Measurements from ENCODE around the gene THSD7B.

The THSD7B gene

DNA sequence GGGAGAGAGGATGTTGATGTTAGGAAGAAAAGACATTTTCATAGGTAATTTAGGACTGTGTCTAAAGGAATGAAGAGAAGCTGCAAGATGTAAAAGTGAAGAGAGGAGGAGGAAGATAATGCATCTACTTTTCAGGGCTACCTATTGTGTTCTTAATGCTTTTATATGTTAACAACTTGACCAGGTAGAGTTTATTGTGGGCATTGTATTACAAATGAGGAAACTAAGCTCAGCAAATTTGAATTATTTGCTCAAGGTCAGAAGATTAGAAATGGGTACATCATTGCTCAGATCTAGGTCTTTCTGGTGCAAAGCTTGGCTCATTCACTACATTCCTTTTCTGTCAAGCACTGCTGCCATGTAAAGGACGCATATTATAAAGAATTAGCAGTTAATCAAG lies 441.7 kb downstream of the THSD7B start:
- no peak for DNase-seq
- no peaks in the 10 kb centered on the region for H3K36me3 Mint-ChIP-seq (ENCODE audit: low read depth)
- H3K9me3 Mint-ChIP-seq = no peaks in the 10 kb centered on the region
- H3K27ac Mint-ChIP-seq = no peak overlapping the region
- H3K27me3 Mint-ChIP-seq (ENCODE audit: low read depth, poor library complexity) = peaks cover 5% of the 10 kb centered on the region
- no peaks in the 10 kb centered on the region for H3K4me1 Mint-ChIP-seq
- H3K4me3 Mint-ChIP-seq = no peak overlapping the region
- TF ChIP-seq, protein P1, sequence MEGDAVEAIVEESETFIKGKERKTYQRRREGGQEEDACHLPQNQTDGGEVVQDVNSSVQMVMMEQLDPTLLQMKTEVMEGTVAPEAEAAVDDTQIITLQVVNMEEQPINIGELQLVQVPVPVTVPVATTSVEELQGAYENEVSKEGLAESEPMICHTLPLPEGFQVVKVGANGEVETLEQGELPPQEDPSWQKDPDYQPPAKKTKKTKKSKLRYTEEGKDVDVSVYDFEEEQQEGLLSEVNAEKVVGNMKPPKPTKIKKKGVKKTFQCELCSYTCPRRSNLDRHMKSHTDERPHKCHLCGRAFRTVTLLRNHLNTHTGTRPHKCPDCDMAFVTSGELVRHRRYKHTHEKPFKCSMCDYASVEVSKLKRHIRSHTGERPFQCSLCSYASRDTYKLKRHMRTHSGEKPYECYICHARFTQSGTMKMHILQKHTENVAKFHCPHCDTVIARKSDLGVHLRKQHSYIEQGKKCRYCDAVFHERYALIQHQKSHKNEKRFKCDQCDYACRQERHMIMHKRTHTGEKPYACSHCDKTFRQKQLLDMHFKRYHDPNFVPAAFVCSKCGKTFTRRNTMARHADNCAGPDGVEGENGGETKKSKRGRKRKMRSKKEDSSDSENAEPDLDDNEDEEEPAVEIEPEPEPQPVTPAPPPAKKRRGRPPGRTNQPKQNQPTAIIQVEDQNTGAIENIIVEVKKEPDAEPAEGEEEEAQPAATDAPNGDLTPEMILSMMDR (IDR thresholded peaks at IDR 0.05) = no peak

DNA sequence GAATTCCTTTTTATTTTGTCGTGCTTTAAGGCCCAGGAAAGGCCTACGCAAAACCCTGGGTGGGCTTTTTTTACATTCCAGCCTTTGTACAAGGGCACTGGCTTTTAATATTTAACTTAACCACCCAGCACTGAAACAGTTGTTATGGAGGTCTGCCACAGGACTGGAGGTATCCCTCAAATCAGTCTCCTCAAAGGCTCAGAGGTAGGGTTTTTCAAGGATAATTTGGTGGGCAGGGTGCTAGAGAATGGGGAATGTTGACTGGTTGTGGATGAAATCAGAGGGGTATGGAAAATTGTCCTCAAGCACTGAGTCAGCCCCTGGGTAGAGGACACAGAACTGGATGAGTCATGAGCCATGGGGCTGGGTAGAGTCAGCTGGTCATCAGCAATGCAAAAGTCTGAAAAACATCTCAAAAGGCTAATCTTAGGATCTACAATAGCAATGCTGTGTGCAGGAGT lies 443.1 kb downstream of the THSD7B start:
- Mint-ChIP-seq H3K27me3 (ENCODE audit: low read depth, poor library complexity) (peaks cover 5% of the 10 kb centered on the region), H3K4me1 (no peaks in the 10 kb centered on the region), H3K36me3 (ENCODE audit: low read depth) (no peaks in the 10 kb centered on the region), H3K9me3 (no peaks in the 10 kb centered on the region), H3K27ac (no peak overlapping the region), H3K4me3 (no peak overlapping the region)
- no peak for DNase-seq
- TF ChIP-seq, protein P1 (IDR thresholded peaks at IDR 0.05) = no peak

DNA sequence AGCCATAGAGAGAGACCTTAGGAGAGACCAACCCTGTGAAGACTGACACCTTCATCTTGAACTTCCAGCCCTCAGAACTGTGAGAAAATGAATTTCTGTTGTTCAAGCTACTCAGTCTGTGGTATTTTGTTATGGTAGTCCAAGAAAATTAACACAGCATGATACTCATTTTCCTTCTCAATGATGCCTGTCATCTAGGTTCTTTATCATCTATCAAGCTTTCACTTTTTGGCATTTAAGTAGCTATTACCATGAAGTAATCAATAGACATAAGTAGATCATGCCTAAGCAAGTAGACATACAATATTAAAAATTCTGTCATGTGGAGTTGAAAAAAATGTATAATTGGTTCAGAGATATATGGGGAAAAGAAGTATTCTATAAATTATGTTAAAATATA lies 444.7 kb downstream of the THSD7B start:
- Mint-ChIP-seq H3K9me3 (no peaks in the 10 kb centered on the region), H3K4me3 (no peak overlapping the region), H3K36me3 (ENCODE audit: low read depth) (no peaks in the 10 kb centered on the region), H3K4me1 (no peaks in the 10 kb centered on the region), H3K27me3 (ENCODE audit: low read depth, poor library complexity) (peaks cover 5% of the 10 kb centered on the region), H3K27ac (no peak overlapping the region)
- no peak for DNase-seq
- TF ChIP-seq, protein P1 (IDR thresholded peaks at IDR 0.05) = no peak

DNA sequence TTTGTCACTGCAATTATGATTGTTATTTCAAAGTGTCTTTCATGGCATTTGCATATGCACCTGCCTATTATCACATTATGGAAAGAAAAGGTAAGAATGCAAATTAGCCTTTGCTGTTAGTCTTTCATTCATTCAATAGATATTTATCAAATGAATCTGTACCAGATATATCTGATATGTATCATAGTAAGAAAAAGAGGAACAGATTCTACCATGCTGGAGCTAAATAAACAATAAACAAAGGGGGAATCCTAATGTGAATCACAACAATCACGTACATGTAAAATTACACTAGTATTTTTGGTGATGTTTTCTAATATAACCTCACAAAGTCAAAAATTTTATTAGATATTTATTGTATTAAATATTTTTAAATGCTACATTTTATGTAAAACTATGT lies 446.4 kb downstream of the THSD7B start:
- H3K36me3 Mint-ChIP-seq (ENCODE audit: low read depth) = no peaks in the 10 kb centered on the region
- H3K27ac Mint-ChIP-seq = no peak overlapping the region
- H3K4me3 Mint-ChIP-seq = no peak overlapping the region
- H3K9me3 Mint-ChIP-seq = no peaks in the 10 kb centered on the region
- TF ChIP-seq, protein P1 (IDR thresholded peaks at IDR 0.05) = no peak
- H3K27me3 Mint-ChIP-seq (ENCODE audit: low read depth, poor library complexity) = peaks cover 2% of the 10 kb centered on the region
- DNase-seq = no peak
- no peaks in the 10 kb centered on the region for H3K4me1 Mint-ChIP-seq

DNA sequence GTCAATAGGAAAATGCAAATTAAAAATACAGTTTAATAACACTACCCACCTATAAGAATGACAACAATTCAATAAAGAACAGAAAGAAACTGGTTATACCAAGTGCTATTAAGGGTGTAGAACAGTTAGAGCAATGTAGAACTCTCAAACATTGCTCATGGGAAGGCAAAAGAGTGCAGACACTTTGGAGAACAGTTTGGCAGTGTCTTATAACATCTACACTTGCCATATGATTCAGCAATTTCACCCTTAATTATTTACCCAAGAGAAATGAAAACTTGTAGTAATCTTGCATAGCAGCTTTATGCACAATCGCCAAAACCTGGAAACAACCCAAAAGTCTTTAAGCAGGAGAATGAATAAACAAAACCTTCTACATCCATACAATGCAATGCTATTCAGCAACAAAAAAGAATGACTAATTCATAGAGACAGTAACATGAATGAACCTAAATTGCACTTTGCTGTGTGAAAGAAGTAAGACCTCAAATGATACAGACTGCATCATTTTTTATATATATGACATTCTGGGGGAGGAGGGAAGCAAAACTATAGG lies 455.2 kb downstream of the THSD7B start:
- Mint-ChIP-seq H3K4me3 (no peak overlapping the region), H3K9me3 (no peaks in the 10 kb centered on the region)
- DNase-seq = no peak

More for the DNA sequence above, 455.2 kb downstream of the THSD7B start:
- no peak overlapping the region for H3K27ac Mint-ChIP-seq
- H3K4me1 Mint-ChIP-seq = no peaks in the 10 kb centered on the region
- H3K27me3 Mint-ChIP-seq (ENCODE audit: low read depth, poor library complexity) = peaks cover 2% of the 10 kb centered on the region
- TF ChIP-seq, protein P1 (IDR thresholded peaks at IDR 0.05) = no peak
- H3K36me3 Mint-ChIP-seq (ENCODE audit: low read depth) = no peaks in the 10 kb centered on the region

All from nephron progenitor cell (in vitro differentiated cells).